ENCODE data around the gene MRPL28.
"Not testable (repeated sequence)": the region's sequence is repeated elsewhere in the genome, so short reads cannot be mapped to it uniquely, and the experiment has no call there.

Gene MRPL28

GRCh38 chr16:334164-334832 lies 36.0 kb downstream of the MRPL28 start:
- H3K36me3 Mint-ChIP-seq (ENCODE audit: low read depth); H3K9me3 Mint-ChIP-seq; DNase-seq; H3K27me3 Mint-ChIP-seq; H3K4me3 Mint-ChIP-seq; ATAC-seq; H3K27ac Mint-ChIP-seq: not testable (repeated sequence)
- H3K4me1 Mint-ChIP-seq = peaks cover 63% of the 10 kb centered on the region

- ATAC-seq = no peak
- Mint-ChIP-seq H3K27ac (no peak overlapping the region), H3K27me3 (no peaks in the 10 kb centered on the region), H3K36me3 (ENCODE audit: low read depth) (peaks cover 2% of the 10 kb centered on the region), H3K4me3 (no peak overlapping the region), H3K9me3 (no peaks in the 10 kb centered on the region), H3K4me1 (peaks cover 59% of the 10 kb centered on the region)
- DNase-seq = no peak
Measured at GRCh38 chr16:333406-334094, 36.8 kb downstream of the MRPL28 start.

- H3K27me3 Mint-ChIP-seq; DNase-seq; H3K9me3 Mint-ChIP-seq; H3K4me3 Mint-ChIP-seq; H3K27ac Mint-ChIP-seq; H3K36me3 Mint-ChIP-seq (ENCODE audit: low read depth); ATAC-seq: not testable (repeated sequence)
- H3K4me1 Mint-ChIP-seq = peaks cover 57% of the 10 kb centered on the region
Measured at GRCh38 chr16:331181-331814, 39.0 kb downstream of the MRPL28 start.

- Mint-ChIP-seq H3K36me3 (ENCODE audit: low read depth) (no peaks in the 10 kb centered on the region), H3K4me3 (no peak overlapping the region), H3K27ac (no peak overlapping the region), H3K27me3 (no peaks in the 10 kb centered on the region), H3K9me3 (no peaks in the 10 kb centered on the region), H3K4me1 (peaks cover 56% of the 10 kb centered on the region)
- DNase-seq (no peak), ATAC-seq (no peak)
Measured at GRCh38 chr16:330741-331140, 39.6 kb downstream of the MRPL28 start.

GRCh38 chr16:325375-326145 lies 44.8 kb downstream of the MRPL28 start:
- DNase-seq = no peak
- H3K36me3 Mint-ChIP-seq (ENCODE audit: low read depth) = no peaks in the 10 kb centered on the region
- no peak overlapping the region for H3K27ac Mint-ChIP-seq
- no peak for ATAC-seq
- H3K9me3 Mint-ChIP-seq = no peaks in the 10 kb centered on the region
- peaks cover 46% of the 10 kb centered on the region for H3K4me1 Mint-ChIP-seq
- H3K27me3 Mint-ChIP-seq = no peaks in the 10 kb centered on the region
- H3K4me3 Mint-ChIP-seq = peak overlapping the region; percentile 56

GRCh38 chr16:324451-325334 lies 45.6 kb downstream of the MRPL28 start:
- Mint-ChIP-seq H3K36me3 (ENCODE audit: low read depth) (peaks cover 4% of the 10 kb centered on the region), H3K27me3 (no peaks in the 10 kb centered on the region), H3K4me1 (peaks cover 47% of the 10 kb centered on the region), H3K27ac (no peak overlapping the region), H3K9me3 (no peaks in the 10 kb centered on the region), H3K4me3 (peak overlapping the region; percentile 56)
- ATAC-seq (peak; percentile 35), DNase-seq (peak; percentile 54)

- Mint-ChIP-seq H3K27ac (no peak overlapping the region), H3K4me1 (peaks cover 51% of the 10 kb centered on the region), H3K4me3 (no peak overlapping the region), H3K36me3 (ENCODE audit: low read depth) (peaks cover 7% of the 10 kb centered on the region), H3K27me3 (no peaks in the 10 kb centered on the region), H3K9me3 (no peaks in the 10 kb centered on the region)
- ATAC-seq (no peak), DNase-seq (no peak)
Measured at GRCh38 chr16:324201-324450, 46.2 kb downstream of the MRPL28 start.

GRCh38 chr16:322476-323143 lies 47.7 kb downstream of the MRPL28 start:
- Mint-ChIP-seq H3K27ac (no peak overlapping the region), H3K4me3 (no peak overlapping the region), H3K36me3 (ENCODE audit: low read depth) (peaks cover 10% of the 10 kb centered on the region), H3K9me3 (no peaks in the 10 kb centered on the region), H3K4me1 (peaks cover 57% of the 10 kb centered on the region), H3K27me3 (no peaks in the 10 kb centered on the region)
- DNase-seq (no peak), ATAC-seq (no peak)

GRCh38 chr16:321532-321931 lies 48.8 kb downstream of the MRPL28 start:
- Mint-ChIP-seq H3K27me3 (no peaks in the 10 kb centered on the region), H3K36me3 (ENCODE audit: low read depth) (peaks cover 10% of the 10 kb centered on the region), H3K4me3 (no peak overlapping the region), H3K4me1 (peaks cover 52% of the 10 kb centered on the region), H3K27ac (no peak overlapping the region), H3K9me3 (no peaks in the 10 kb centered on the region)
- no peak for ATAC-seq
- no peak for DNase-seq

- Mint-ChIP-seq H3K27ac (no peak overlapping the region), H3K36me3 (ENCODE audit: low read depth) (peaks cover 10% of the 10 kb centered on the region), H3K27me3 (no peaks in the 10 kb centered on the region), H3K4me3 (no peak overlapping the region), H3K4me1 (peaks cover 43% of the 10 kb centered on the region), H3K9me3 (no peaks in the 10 kb centered on the region)
- ATAC-seq (no peak), DNase-seq (no peak)
Measured at GRCh38 chr16:320206-320605, 50.1 kb downstream of the MRPL28 start.

- Mint-ChIP-seq H3K27me3 (no peaks in the 10 kb centered on the region), H3K9me3 (no peaks in the 10 kb centered on the region), H3K27ac (no peak overlapping the region), H3K4me3 (no peak overlapping the region), H3K4me1 (peaks cover 32% of the 10 kb centered on the region), H3K36me3 (ENCODE audit: low read depth) (peaks cover 12% of the 10 kb centered on the region)
- ATAC-seq (no peak), DNase-seq (no peak)
Measured at GRCh38 chr16:318628-319027, 51.7 kb downstream of the MRPL28 start.

- Mint-ChIP-seq H3K27ac (no peak overlapping the region), H3K4me3 (no peak overlapping the region), H3K4me1 (peaks cover 31% of the 10 kb centered on the region), H3K36me3 (ENCODE audit: low read depth) (peaks cover 12% of the 10 kb centered on the region), H3K9me3 (no peaks in the 10 kb centered on the region), H3K27me3 (no peaks in the 10 kb centered on the region)
- DNase-seq (no peak), ATAC-seq (peak; percentile 16)
Measured at GRCh38 chr16:317583-317982, 52.8 kb downstream of the MRPL28 start.

Measured in activated naive CD8-positive, alpha-beta T cell treated with anti-CD3 and anti-CD28 coated beads, Interleukin-2, amount 50 U/mL, for 24 hours (primary cell).